GM18505 (cell line): ENCODE data around the gene EMB.
"Not testable (repeated sequence)": the region's sequence is repeated elsewhere in the genome, so short reads cannot be mapped to it uniquely, and the experiment has no call there.

Experiments used
- ATAC-seq: cut with Tn5 transposase; IDR thresholded peaks from one replicate; pipeline ENCODE4 v1.9.1; 2021; ENCODE audit not compliant: unreplicated experiment
- POLR2A ChIP-seq: IDR thresholded peaks from 4 replicates; pipeline ENCODE4 v1.6.1; 2011; ENCODE audit warnings: borderline replicate concordance; ENCODE audit not compliant: insufficient read depth, insufficient read length; ENCODE audit errors: extremely low read depth

EMB gene

GRCh38 chr5:50441493-50441955 lies 436 bp upstream of the EMB start:
- TF ChIP-seq POLR2A, result no peak
- no peak for ATAC-seq

- no peak for TF ChIP-seq POLR2A
- ATAC-seq, result no peak
Measured at GRCh38 chr5:50439221-50439620, 1.9 kb downstream of the EMB start.

GRCh38 chr5:50438060-50438459 lies 3.0 kb downstream of the EMB start:
- not testable (repeated sequence) for ATAC-seq

GRCh38 chr5:50435168-50435567 lies 5.9 kb downstream of the EMB start:
- peak; percentile 54 for ATAC-seq
- TF ChIP-seq POLR2A, result no peak

GRCh38 chr5:50431133-50431904 lies 9.8 kb downstream of the EMB start:
- not testable (repeated sequence) for ATAC-seq

GRCh38 chr5:50423100-50423799 lies 17.8 kb downstream of the EMB start:
- ATAC-seq, result not testable (repeated sequence)

- not testable (repeated sequence) for ATAC-seq
Measured at GRCh38 chr5:50421184-50421950, 19.7 kb downstream of the EMB start.

- ATAC-seq, result no peak
- TF ChIP-seq POLR2A, result no peak
Measured at GRCh38 chr5:50420343-50420935, 20.6 kb downstream of the EMB start.

- not testable (repeated sequence) for ATAC-seq
Measured at GRCh38 chr5:50419656-50420055, 21.4 kb downstream of the EMB start.

- ATAC-seq, result not testable (repeated sequence)
Measured at GRCh38 chr5:50416637-50417036, 24.5 kb downstream of the EMB start.

- ATAC-seq, result peak; percentile 79
- no peak for TF ChIP-seq POLR2A
Measured at GRCh38 chr5:50415912-50416311, 25.2 kb downstream of the EMB start.

GRCh38 chr5:50410932-50411331 lies 30.2 kb downstream of the EMB start:
- not testable (repeated sequence) for ATAC-seq

- TF ChIP-seq POLR2A, result no peak
- ATAC-seq, result no peak
Measured at GRCh38 chr5:50406877-50407276, 34.2 kb downstream of the EMB start.

- TF ChIP-seq POLR2A, result no peak
- ATAC-seq, result no peak
Measured at GRCh38 chr5:50401336-50401735, 39.8 kb downstream of the EMB start.

GRCh38 chr5:50393925-50394609 lies 47.0 kb downstream of the EMB start:
- ATAC-seq, result not testable (repeated sequence)

GRCh38 chr5:50392289-50392688 lies 48.8 kb downstream of the EMB start:
- ATAC-seq, result not testable (repeated sequence)

GRCh38 chr5:50384381-50384780 lies 56.7 kb downstream of the EMB start:
- ATAC-seq, result not testable (repeated sequence)

GRCh38 chr5:50376696-50377095 lies 64.4 kb downstream of the EMB start:
- not testable (repeated sequence) for ATAC-seq

GRCh38 chr5:50369287-50370033 lies 71.6 kb downstream of the EMB start:
- not testable (repeated sequence) for ATAC-seq
